NCI-H187 treated with DMSO at 0.1 percent for 48 hours (cell line): ENCODE results near the gene TBXT.

ENCODE experiments used
- DNase-seq: peaks from one replicate; lab custom pipeline; 2025; lab: John Stamatoyannopoulos, UW

TBXT gene

GRCh38 chr6:166115609-166116008 lies 52.0 kb downstream of the TBXT start:
- DNase-seq, result no peak

- DNase-seq, result no peak
Measured at GRCh38 chr6:166112580-166112979, 55.1 kb downstream of the TBXT start.

- no peak for DNase-seq
Measured at GRCh38 chr6:166109608-166110007, 58.0 kb downstream of the TBXT start.
